Transverse colon (tissue), 3 donors: ENCODE results near the gene GDI1.

Experiments
- CTCF ChIP-seq, 5 experiments: fragments of 200-600 bp in 3 of 5; fragments of 450-650 bp in 2 of 5; sonication (generic) in 3 of 5; IDR thresholded peaks; 1 replicate in 2 of 5; 2 replicates in 3 of 5; pipeline ENCODE4 v1.5.1; 2016 to 2017; ENCODE audit warnings: antibody characterized with exemption in 5 of 5, inconsistent platforms in 3 of 5, mild to moderate bottlenecking in 2 of 5, moderate library complexity in 1 of 5
- POLR2A ChIP-seq: fragments of 450-650 bp; IDR thresholded peaks from one replicate; pipeline ENCODE4 v1.6.1; 2016; ENCODE audit warnings: antibody characterized with exemption, mild to moderate bottlenecking, moderate library complexity

DNA sequence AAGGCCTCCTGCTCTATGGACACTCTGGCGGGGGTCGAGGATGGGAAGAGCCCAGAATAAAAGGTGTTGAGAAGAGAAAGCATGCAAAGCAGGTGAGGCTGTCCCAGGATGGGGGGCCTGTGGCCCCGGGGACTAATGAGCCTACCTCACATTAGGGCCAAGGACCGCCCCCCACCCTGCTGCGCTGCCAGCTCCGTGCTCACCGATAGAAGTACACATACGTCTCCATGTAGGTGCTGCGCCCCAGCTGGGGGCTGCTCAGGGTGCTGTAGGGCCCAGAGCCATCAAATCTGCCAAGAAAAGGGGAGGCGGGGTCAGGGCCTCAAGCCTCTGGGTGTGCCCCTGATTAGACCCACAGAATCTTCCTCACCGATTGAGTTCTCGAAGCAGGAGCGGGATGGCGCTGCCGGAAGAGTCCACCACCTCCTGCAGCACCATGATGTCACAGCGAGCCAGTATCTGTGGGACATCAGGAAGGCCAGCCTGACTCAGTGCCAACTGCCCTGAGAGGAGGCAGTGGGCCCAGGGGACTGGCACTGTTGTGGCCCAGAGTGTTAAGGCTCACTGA, 32.2 kb upstream of the GDI1 start:
- TF ChIP-seq CTCF (IDR thresholded peaks at IDR 0.05) (no peak), POLR2A (no peak)
